ENCODE measurements around the gene TM4SF1. TPM values are rescaled to one million over a fixed set of nuclear protein-coding genes. Genes with fewer than 3 reads are reported as not detected.

The TM4SF1 gene
- total RNA-seq, 2 donors from 2014 or later, result 104 to 168 TPM

- TF ChIP-seq POLR2A (IDR thresholded peaks at IDR 0.05) (no peak), CTCF (IDR thresholded peaks at IDR 0.05) (no peak)
- 61 to 63% methylated on average over 11 of the region's 11 CpGs for WGBS, 2 donors
- Histone ChIP-seq H3K36me3 (replicated peaks in 1 of 2; ENCODE audit: insufficient read depth in 1 of 2, low read depth in 2 of 2) (no peaks in the 10 kb centered on the region), H3K27ac (peak within 1 kb of the TSS in 3 of 4 donors; percentile 39 to 55 (median 51)), H3K9me3 (no peaks in the 10 kb centered on the region), H3K4me3 (no peak within 1 kb of the TSS), H3K4me1 (peaks cover 12% of the 10 kb centered on the region), H3K27me3 (no peaks in the 10 kb centered on the region)
- no peak for DNase-seq
- ATAC-seq, result peak; percentile 16
- intact Hi-C loops (cut with DNase I), result no loop called here
Observed at GRCh38 chr3:149333176-149333859, 44.1 kb downstream of the TM4SF1 start, which contains the start of gene TM4SF18. TSS of gene TM4SF18 (minus strand) at chr3:149333636. CDS start at chr3:149333382, 254 bp downstream.

- intact Hi-C loops (cut with DNase I), result no loop called here
- DNase-seq (no peak), ATAC-seq (no peak)
- H3K27ac ChIP-seq, result peak overlapping the region in 3 of 4 donors; percentile 39 to 55 (median 51)
- H3K27me3 ChIP-seq, result no peaks in the 10 kb centered on the region
- H3K4me1 ChIP-seq, result peaks cover 15% of the 10 kb centered on the region
- TF ChIP-seq CTCF (IDR thresholded peaks at IDR 0.05), result no peak
- TF ChIP-seq POLR2A (IDR thresholded peaks at IDR 0.05), result no peak
- no peaks in the 10 kb centered on the region for H3K9me3 ChIP-seq
- H3K4me3 ChIP-seq, result no peak overlapping the region
- H3K36me3 ChIP-seq (replicated peaks in 1 of 2; ENCODE audit: insufficient read depth in 1 of 2, low read depth in 2 of 2), result no peaks in the 10 kb centered on the region
Observed at GRCh38 chr3:149332771-149333170, 44.7 kb downstream of the TM4SF1 start.

GRCh38 chr3:149332227-149332765 is 45.2 kb downstream of the TM4SF1 start:
- Histone ChIP-seq H3K36me3 (replicated peaks in 1 of 2; ENCODE audit: insufficient read depth in 1 of 2, low read depth in 2 of 2) (no peaks in the 10 kb centered on the region), H3K27me3 (no peaks in the 10 kb centered on the region), H3K4me3 (no peak overlapping the region), H3K4me1 (peaks cover 13% of the 10 kb centered on the region), H3K9me3 (no peaks in the 10 kb centered on the region), H3K27ac (peak overlapping the region in 2 of 4 donors; percentile 51 to 55)
- ATAC-seq (no peak), DNase-seq (no peak)
- 0% methylated on average over 1 of the region's 1 CpG for WGBS, 2 donors
- TF ChIP-seq POLR2A (IDR thresholded peaks at IDR 0.05) (no peak), CTCF (IDR thresholded peaks at IDR 0.05) (no peak)
- intact Hi-C loops (cut with DNase I), result no loop called here

- H3K27ac ChIP-seq, result no peak overlapping the region
- no peaks in the 10 kb centered on the region for H3K27me3 ChIP-seq
- H3K9me3 ChIP-seq, result no peaks in the 10 kb centered on the region
- TF ChIP-seq CTCF (IDR thresholded peaks at IDR 0.05) (no peak), POLR2A (IDR thresholded peaks at IDR 0.05) (no peak)
- ATAC-seq (no peak), DNase-seq (no peak)
- no peak overlapping the region for H3K4me3 ChIP-seq
- peaks cover 4% of the 10 kb centered on the region for H3K4me1 ChIP-seq
- WGBS, 2 donors, result 68 to 80% methylated on average over 2 of the region's 2 CpGs
- intact Hi-C loops (cut with DNase I), result no loop called here
- H3K36me3 ChIP-seq (replicated peaks in 1 of 2; ENCODE audit: insufficient read depth in 1 of 2, low read depth in 2 of 2), result no peaks in the 10 kb centered on the region
Observed at GRCh38 chr3:149331396-149331795, 46.1 kb downstream of the TM4SF1 start.

All from body of pancreas (tissue), 4 donors.